Keratinocyte (primary cell): ENCODE results near the gene RPP30. TPM values are rescaled to one million over a fixed set of nuclear protein-coding genes. Genes with fewer than 3 reads are reported as not detected.

Experiments used
- DNase-seq: peaks from one replicate; pipeline ENCODE4 v3.0.0-alpha.2; 2011; ENCODE audit warnings: low read depth, missing footprints, low spot score
- FAIRE-seq: peaks from 2 replicates; lab custom pipeline; 2011; peaks lifted over from hg19 to GRCh38; lab: Jason Lieb, UNC
- H2AFZ ChIP-seq: 2 replicates; pipeline ENCODE4 v1.6.0; 2012; ENCODE audit warnings: low read length, control low read depth, inconsistent platforms; ENCODE audit not compliant: control insufficient read depth
- H3K27ac ChIP-seq: 2 replicates; pipeline ENCODE4 v1.5.1; 2011; ENCODE audit warnings: low read length; ENCODE audit not compliant: control insufficient read depth, insufficient read depth
- H3K27me3 ChIP-seq: 3 replicates; pipeline ENCODE4 v1.6.0; 2011; ENCODE audit warnings: low read length; ENCODE audit not compliant: control insufficient read depth, insufficient read depth; ENCODE audit errors: extremely low read depth
- H3K36me3 ChIP-seq, 2 experiments: 2 replicates in 1 of 2; 3 replicates in 1 of 2; pipeline ENCODE4 v1.5.1; 2011; ENCODE audit warnings: low read length in 2 of 2, mild to moderate bottlenecking in 1 of 2; ENCODE audit not compliant: control insufficient read depth in 2 of 2, insufficient read depth in 2 of 2; ENCODE audit errors: extremely low read depth in 1 of 2
- H3K4me1 ChIP-seq: 3 replicates; pipeline ENCODE4 v1.5.1; 2011; ENCODE audit warnings: low read length; ENCODE audit not compliant: control insufficient read depth, insufficient read depth; ENCODE audit errors: extremely low read depth
- H3K4me2 ChIP-seq: 3 replicates; pipeline ENCODE4 v1.6.0; 2011; ENCODE audit warnings: low read depth, low read length; ENCODE audit not compliant: control insufficient read depth, insufficient read depth; ENCODE audit errors: extremely low read depth
- H3K4me3 ChIP-seq, 3 experiments: fragments of 200-600 bp in 1 of 3; sonication (generic) in 1 of 3; 2 replicates in 2 of 3; 3 replicates in 1 of 3; pipeline ENCODE4 v1.5.1; 2011 to 2016; ENCODE audit warnings: low read length in 3 of 3, mild to moderate bottlenecking in 3 of 3, control low read depth in 2 of 3, inconsistent platforms in 1 of 3, low read depth in 1 of 3, mixed read lengths in 1 of 3, mixed run types in 1 of 3, moderate library complexity in 1 of 3; ENCODE audit not compliant: control insufficient read depth in 2 of 3, insufficient read depth in 2 of 3; ENCODE audit errors: extremely low read depth in 1 of 3
- H3K79me2 ChIP-seq: 2 replicates; pipeline ENCODE4 v1.6.0; 2012; ENCODE audit warnings: low read length; ENCODE audit not compliant: control insufficient read depth, insufficient read depth
- H3K9ac ChIP-seq: 3 replicates; pipeline ENCODE4 v1.6.0; 2011; ENCODE audit warnings: low read length; ENCODE audit not compliant: control insufficient read depth, insufficient read depth; ENCODE audit errors: extremely low read depth
- H3K9me1 ChIP-seq: 3 replicates; pipeline ENCODE4 v1.6.0; 2011; ENCODE audit warnings: low read length; ENCODE audit not compliant: control insufficient read depth, insufficient read depth; ENCODE audit errors: extremely low read depth
- H3K9me3 ChIP-seq: 2 replicates; pipeline ENCODE4 v1.5.1; 2012; ENCODE audit warnings: low read depth, low read length; ENCODE audit not compliant: control insufficient read depth
- H4K20me1 ChIP-seq: 3 replicates; pipeline ENCODE4 v1.6.0; 2011; ENCODE audit warnings: low read length; ENCODE audit not compliant: control insufficient read depth, insufficient read depth; ENCODE audit errors: extremely low read depth
- EZH2 ChIP-seq: IDR thresholded peaks from one replicate; pipeline ENCODE4 v1.6.1; 2012; ENCODE audit warnings: inconsistent platforms, mild to moderate bottlenecking, low read length, moderate library complexity
- dilution Hi-C: fragments of 300-500 bp; cut with MboI; formaldehyde crosslinking; loops from one replicate; pipeline ENCODE4 v1.7.0; 2020; ENCODE audit warnings: low sequenced_read_pairs; ENCODE audit not compliant: extremely low pct_ligation_motif_present
- polyA plus RNA-seq, 5 experiments: library from polyadenylated mRNA; depleted of rRNA in 3 of 5; stranded (reverse) in 3 of 5; stranded (forward) in 1 of 5; unstranded in 1 of 5; fragments of >200 nt; gene quantifications; 1 replicate in 1 of 5; 2 replicates in 3 of 5; 3 replicates in 1 of 5; pipeline versions ENCODE4 v1.2.1 to v1.2.3, GENCODE V29; 2011 to 2012; ENCODE audit warnings: missing spikeins in 2 of 5, low read depth in 1 of 5, low replicate concordance in 1 of 5
- TF ChIP-seq, protein P1 (sequence below), 3 experiments: IDR thresholded peaks in 1 of 3; conservative IDR thresholded peaks in 1 of 3; optimal IDR thresholded peaks in 1 of 3; 2 replicates in 2 of 3; 3 replicates in 1 of 3; pipeline versions ENCODE3 to v1.5.1; 2011; ENCODE audit warnings: low read length in 3 of 3, mild to moderate bottlenecking in 3 of 3, moderate library complexity in 2 of 3, control low read depth in 1 of 3, inconsistent platforms in 1 of 3; ENCODE audit not compliant: insufficient read depth in 2 of 3; ENCODE audit errors: extremely low read depth in 1 of 3

The RPP30 gene
- polyA plus RNA-seq, 1 donor (not counting 4 experiments of a cell fraction or from before 2014, with no cell fraction given): 48.6 TPM

DNA sequence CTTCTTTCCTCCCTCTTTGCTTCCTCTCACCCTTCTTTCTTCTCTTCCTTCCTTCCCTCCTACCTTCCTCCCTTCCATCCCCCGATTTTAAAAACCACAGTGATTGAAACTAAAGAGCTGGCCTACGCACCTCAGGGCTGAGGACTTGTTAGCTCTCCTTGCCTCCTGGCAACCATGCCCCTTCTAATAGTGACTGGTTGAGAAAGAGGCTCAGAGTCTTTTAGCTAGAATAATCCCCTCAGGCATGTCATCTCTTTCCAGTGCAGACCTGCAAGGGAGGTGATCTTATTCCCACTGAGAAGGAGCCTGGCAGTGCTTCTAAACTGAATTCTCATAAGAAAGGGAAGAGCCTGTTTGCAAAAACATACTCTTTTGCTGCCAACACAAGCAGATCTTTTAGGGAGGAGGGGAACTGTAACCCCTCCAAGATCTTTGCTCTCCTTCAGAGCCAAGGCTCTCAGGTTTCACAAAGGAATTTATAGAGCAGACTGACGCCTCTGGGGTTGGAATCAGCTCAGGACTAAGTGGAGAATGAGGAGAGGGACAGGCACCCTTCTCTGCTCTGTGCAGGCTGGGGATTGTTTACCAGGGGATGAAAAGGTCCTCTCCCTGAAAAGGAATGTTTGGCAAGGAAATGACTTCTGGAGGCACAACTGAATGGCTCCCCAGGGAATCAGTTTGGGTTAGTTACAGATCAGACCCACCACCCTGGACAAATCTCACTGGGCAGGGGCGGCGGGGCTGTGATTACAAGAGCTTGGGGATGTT lies 58.5 kb downstream of the RPP30 start:
- no peak for TF ChIP-seq EZH2
- TF ChIP-seq, protein P1, sequence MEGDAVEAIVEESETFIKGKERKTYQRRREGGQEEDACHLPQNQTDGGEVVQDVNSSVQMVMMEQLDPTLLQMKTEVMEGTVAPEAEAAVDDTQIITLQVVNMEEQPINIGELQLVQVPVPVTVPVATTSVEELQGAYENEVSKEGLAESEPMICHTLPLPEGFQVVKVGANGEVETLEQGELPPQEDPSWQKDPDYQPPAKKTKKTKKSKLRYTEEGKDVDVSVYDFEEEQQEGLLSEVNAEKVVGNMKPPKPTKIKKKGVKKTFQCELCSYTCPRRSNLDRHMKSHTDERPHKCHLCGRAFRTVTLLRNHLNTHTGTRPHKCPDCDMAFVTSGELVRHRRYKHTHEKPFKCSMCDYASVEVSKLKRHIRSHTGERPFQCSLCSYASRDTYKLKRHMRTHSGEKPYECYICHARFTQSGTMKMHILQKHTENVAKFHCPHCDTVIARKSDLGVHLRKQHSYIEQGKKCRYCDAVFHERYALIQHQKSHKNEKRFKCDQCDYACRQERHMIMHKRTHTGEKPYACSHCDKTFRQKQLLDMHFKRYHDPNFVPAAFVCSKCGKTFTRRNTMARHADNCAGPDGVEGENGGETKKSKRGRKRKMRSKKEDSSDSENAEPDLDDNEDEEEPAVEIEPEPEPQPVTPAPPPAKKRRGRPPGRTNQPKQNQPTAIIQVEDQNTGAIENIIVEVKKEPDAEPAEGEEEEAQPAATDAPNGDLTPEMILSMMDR (optimal IDR thresholded peaks at IDR 0.05 in 1 of 3, IDR thresholded peaks at IDR 0.05 in 1 of 3, conservative IDR thresholded peaks at IDR 0.05 in 1 of 3; ENCODE audit: extremely low read depth in 1 of 3, insufficient read depth in 2 of 3, low read length in 3 of 3): no peak
- H4K20me1 ChIP-seq: no peaks in the 10 kb centered on the region
- no peaks in the 10 kb centered on the region for H3K79me2 ChIP-seq
- no peak overlapping the region for H3K27ac ChIP-seq
- peaks cover 14% of the 10 kb centered on the region for H3K4me1 ChIP-seq
- H3K27me3 ChIP-seq: no peaks in the 10 kb centered on the region
- peak overlapping the region; percentile 10 for H3K4me2 ChIP-seq
- H3K9ac ChIP-seq: no peak overlapping the region
- no peaks in the 10 kb centered on the region for H3K9me3 ChIP-seq
- H3K36me3 ChIP-seq: no peaks in the 10 kb centered on the region
- no peak overlapping the region for H3K4me3 ChIP-seq
- H3K9me1 ChIP-seq: no peaks in the 10 kb centered on the region
- peak overlapping the region; percentile 8 for H2AFZ ChIP-seq
- FAIRE-seq: no peak
- no peak for DNase-seq
- dilution Hi-C loops: no loop called here

DNA sequence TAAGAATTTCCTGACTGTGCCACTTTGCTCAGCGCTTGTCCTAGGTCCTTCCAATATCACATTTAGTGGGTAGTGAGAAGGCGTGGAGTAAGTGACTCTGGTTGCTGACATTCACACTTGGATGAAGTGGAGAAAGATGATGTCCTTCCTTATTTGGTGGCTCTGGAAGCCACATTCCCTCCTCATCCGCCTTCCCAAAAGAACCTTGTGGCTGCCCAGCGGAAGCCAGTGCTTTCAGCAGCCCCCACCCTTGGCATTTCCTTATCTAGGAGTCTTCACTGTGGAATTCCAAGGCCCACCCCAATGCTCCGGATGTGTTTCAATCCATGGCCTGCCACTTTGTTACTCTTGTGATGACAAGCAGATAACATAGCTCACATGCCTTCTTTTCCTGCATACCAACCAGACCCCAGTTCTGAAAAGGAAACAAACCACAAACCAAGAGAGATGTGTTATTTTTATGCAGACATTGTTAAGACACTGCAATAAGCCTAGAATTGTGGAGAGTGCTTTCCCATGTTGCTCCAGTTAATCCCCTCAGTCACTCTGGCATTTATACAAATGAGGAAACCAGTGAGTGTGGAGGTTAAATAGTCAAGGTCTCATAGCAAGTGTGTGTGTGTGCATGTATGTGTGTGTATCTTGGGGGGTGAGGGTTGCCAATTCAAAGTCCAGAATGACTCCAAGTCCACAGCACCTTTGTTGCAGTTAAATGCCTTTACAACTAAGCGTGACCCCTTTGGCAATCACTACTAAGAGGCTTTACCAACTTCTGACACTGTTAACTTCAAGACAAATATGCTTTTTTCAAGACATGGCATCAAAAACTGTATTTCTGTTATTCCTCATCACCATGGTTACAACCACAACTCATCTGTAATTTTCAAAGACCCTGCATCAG lies 59.4 kb downstream of the RPP30 start:
- DNase-seq (no peak), FAIRE-seq (no peak)
- peak overlapping the region; percentile 10 for H3K4me2 ChIP-seq
- no peak overlapping the region for H3K9ac ChIP-seq
- no peaks in the 10 kb centered on the region for H4K20me1 ChIP-seq
- peak overlapping the region; percentile 12 for H2AFZ ChIP-seq
- H3K4me1 ChIP-seq: peaks cover 14% of the 10 kb centered on the region
- no peaks in the 10 kb centered on the region for H3K79me2 ChIP-seq
- no peaks in the 10 kb centered on the region for H3K27me3 ChIP-seq
- no peaks in the 10 kb centered on the region for H3K36me3 ChIP-seq
- no peaks in the 10 kb centered on the region for H3K9me1 ChIP-seq
- no peaks in the 10 kb centered on the region for H3K9me3 ChIP-seq
- no peak overlapping the region for H3K4me3 ChIP-seq
- no peak overlapping the region for H3K27ac ChIP-seq
- dilution Hi-C loops: no loop called here
- TF ChIP-seq EZH2: no peak
- TF ChIP-seq, protein P1 (optimal IDR thresholded peaks at IDR 0.05 in 1 of 3, IDR thresholded peaks at IDR 0.05 in 1 of 3, conservative IDR thresholded peaks at IDR 0.05 in 1 of 3; ENCODE audit: extremely low read depth in 1 of 3, insufficient read depth in 2 of 3, low read length in 3 of 3): no peak
